ENCODE results near the gene AMPD3. TPM values are rescaled to one million over a fixed set of nuclear protein-coding genes. Genes with fewer than 3 reads are reported as not detected.

Gene AMPD3
- total RNA-seq, 2 experiments from 2014 or later, result 13.2 to 14.1 TPM

GRCh38 chr11:10414181-10414580, 40.9 kb upstream of the AMPD3 start:
- H3K4me3 Mint-ChIP-seq, result no peak overlapping the region
- ATAC-seq (ENCODE audit: poor library complexity), result no peak
- peaks cover 26% of the 10 kb centered on the region for H3K4me1 ChIP-seq (ENCODE audit: insufficient read depth, low read length)
- no peaks in the 10 kb centered on the region for H3K27me3 Mint-ChIP-seq
- no peak for TF ChIP-seq CTCF (IDR thresholded peaks at IDR 0.05)
- H3K9me3 Mint-ChIP-seq, result no peaks in the 10 kb centered on the region
- intact Hi-C loops (cut with DNase I, micrococcal nuclease), result loop anchor here in 1 of 2 experiments (5.0 kb wide), 1 partner anchor 88 kb away; no protein-coding TSS in a partner anchor
- DNase-seq, result no peak
- H3K27ac Mint-ChIP-seq, result no peak overlapping the region
- ChIA-PET CTCF (interaction anchor here (0.6 to 2.8 kb wide), 14 partner anchors 8 to 240 kb away, joined by 3 to 13 read pairs (median 4); partner anchors contain the start of genes AMPD3 and RNF141), POLR2A (interaction anchor here (0.8 to 2.8 kb wide), 10 partner anchors 28 to 444 kb away, joined by 3 to 13 read pairs (median 4); partner anchors contain the start of genes AMPD3, EIF4G2, RNF141 and ZBED5)
- H3K36me3 Mint-ChIP-seq (ENCODE audit: low read depth), result no peaks in the 10 kb centered on the region
- H3K4me3 ChIP-seq (ENCODE audit: low read length), result no peak overlapping the region
- no peaks in the 10 kb centered on the region for H3K36me3 ChIP-seq (ENCODE audit: insufficient read depth, low read length)
- H3K27ac ChIP-seq (ENCODE audit: low read depth in 1 of 2, low read length in 2 of 2), result no peak overlapping the region
- no peaks in the 10 kb centered on the region for H3K9me3 ChIP-seq (ENCODE audit: control insufficient read depth in 1 of 2, insufficient read depth in 1 of 2, low read length in 2 of 2)
- H3K27me3 ChIP-seq (ENCODE audit: control insufficient read depth in 1 of 2, insufficient read depth in 2 of 2, low read length in 2 of 2), result no peaks in the 10 kb centered on the region
- peaks cover 41% of the 10 kb centered on the region for H3K4me1 Mint-ChIP-seq (ENCODE audit: low read depth)

GRCh38 chr11:10414659-10415058, 40.4 kb upstream of the AMPD3 start:
- CTCF ChIA-PET, result interaction anchor here (1.0 to 2.8 kb wide), 4 partner anchors 9 to 240 kb away, joined by 3 to 13 read pairs (median 5); partner anchors contain the start of genes AMPD3 and RNF141
- no peak overlapping the region for H3K27ac ChIP-seq (ENCODE audit: low read depth in 1 of 2, low read length in 2 of 2)
- no peaks in the 10 kb centered on the region for H3K27me3 ChIP-seq (ENCODE audit: control insufficient read depth in 1 of 2, insufficient read depth in 2 of 2, low read length in 2 of 2)
- H3K4me1 Mint-ChIP-seq (ENCODE audit: low read depth), result peaks cover 36% of the 10 kb centered on the region
- POLR2A ChIA-PET, result interaction anchor here (1.2 to 2.8 kb wide), 5 partner anchors 28 to 126 kb away, joined by 3 to 13 read pairs (median 7); partner anchors contain the start of genes AMPD3 and RNF141
- H3K4me1 ChIP-seq (ENCODE audit: insufficient read depth, low read length), result peaks cover 22% of the 10 kb centered on the region
- no peaks in the 10 kb centered on the region for H3K9me3 ChIP-seq (ENCODE audit: control insufficient read depth in 1 of 2, insufficient read depth in 1 of 2, low read length in 2 of 2)
- H3K9me3 Mint-ChIP-seq, result no peaks in the 10 kb centered on the region
- intact Hi-C loops (cut with DNase I, micrococcal nuclease), result loop anchor here in 1 of 2 experiments (5.0 kb wide), 1 partner anchor 88 kb away; no protein-coding TSS in a partner anchor
- DNase-seq (peak in 4 of 14 experiments; percentile 37 to 49 (median 45)), ATAC-seq (ENCODE audit: poor library complexity) (peak; percentile 37)
- no peak for TF ChIP-seq CTCF (IDR thresholded peaks at IDR 0.05)
- H3K27ac Mint-ChIP-seq, result no peak overlapping the region
- no peak overlapping the region for H3K4me3 Mint-ChIP-seq
- H3K4me3 ChIP-seq (ENCODE audit: low read length), result no peak overlapping the region
- no peaks in the 10 kb centered on the region for H3K36me3 ChIP-seq (ENCODE audit: insufficient read depth, low read length)
- H3K36me3 Mint-ChIP-seq (ENCODE audit: low read depth), result no peaks in the 10 kb centered on the region
- no peaks in the 10 kb centered on the region for H3K27me3 Mint-ChIP-seq

- TF ChIP-seq CTCF (IDR thresholded peaks at IDR 0.05), result no peak
- H3K27me3 ChIP-seq (ENCODE audit: control insufficient read depth in 1 of 2, insufficient read depth in 2 of 2, low read length in 2 of 2), result no peaks in the 10 kb centered on the region
- DNase-seq (no peak), ATAC-seq (ENCODE audit: poor library complexity) (no peak)
- H3K9me3 ChIP-seq (ENCODE audit: control insufficient read depth in 1 of 2, insufficient read depth in 1 of 2, low read length in 2 of 2), result no peaks in the 10 kb centered on the region
- no peaks in the 10 kb centered on the region for H3K9me3 Mint-ChIP-seq
- no peaks in the 10 kb centered on the region for H3K27me3 Mint-ChIP-seq
- peaks cover 19% of the 10 kb centered on the region for H3K4me1 ChIP-seq (ENCODE audit: insufficient read depth, low read length)
- intact Hi-C loops (cut with DNase I, micrococcal nuclease), result no loop called here
- peaks cover 26% of the 10 kb centered on the region for H3K4me1 Mint-ChIP-seq (ENCODE audit: low read depth)
- POLR2A ChIA-PET, result no interaction called here
- no peak overlapping the region for H3K27ac ChIP-seq (ENCODE audit: low read depth in 1 of 2, low read length in 2 of 2)
- no peak overlapping the region for H3K27ac Mint-ChIP-seq
- H3K36me3 ChIP-seq (ENCODE audit: insufficient read depth, low read length), result no peaks in the 10 kb centered on the region
- H3K4me3 Mint-ChIP-seq, result no peak overlapping the region
- CTCF ChIA-PET, result interaction anchor here (1.0 to 1.3 kb wide), 2 partner anchors 10 to 125 kb away, joined by 6 read pairs; partner anchors contain the start of gene RNF141
- H3K4me3 ChIP-seq (ENCODE audit: low read length), result no peak overlapping the region
- no peaks in the 10 kb centered on the region for H3K36me3 Mint-ChIP-seq (ENCODE audit: low read depth)
These were observed 39.2 kb upstream of the AMPD3 start for GRCh38 chr11:10415817-10416392.

Data from CD4-positive, alpha-beta T cell (primary cell).